WTC11 (cell line): Measurements from ENCODE around the gene NOTUM.

Source experiments
- NFE2L1 ChIP-seq: sonication (generic); formaldehyde crosslinking; IDR thresholded peaks from 2 replicates; pipeline ENCODE4 v1.8.1; 2023; ENCODE audit warnings: missing genetic modification reagents
- TF ChIP-seq, protein P1 (sequence below): fragments of 200-600 bp; IDR thresholded peaks from 2 replicates; pipeline ENCODE4 v1.8.0; 2022; ENCODE audit warnings: antibody characterized with exemption
- TF ChIP-seq, protein P2 (sequence below): sonication (generic); formaldehyde crosslinking; IDR thresholded peaks from 2 replicates; pipeline ENCODE4 v1.8.0; 2022; ENCODE audit warnings: mild to moderate bottlenecking, missing genetic modification reagents
- TF ChIP-seq, protein P3 (sequence below): sonication (generic); formaldehyde crosslinking; IDR thresholded peaks from 2 replicates; pipeline ENCODE4 v1.8.1; 2023; ENCODE audit warnings: mild to moderate bottlenecking, missing genetic modification reagents, moderate library complexity

DNA sequence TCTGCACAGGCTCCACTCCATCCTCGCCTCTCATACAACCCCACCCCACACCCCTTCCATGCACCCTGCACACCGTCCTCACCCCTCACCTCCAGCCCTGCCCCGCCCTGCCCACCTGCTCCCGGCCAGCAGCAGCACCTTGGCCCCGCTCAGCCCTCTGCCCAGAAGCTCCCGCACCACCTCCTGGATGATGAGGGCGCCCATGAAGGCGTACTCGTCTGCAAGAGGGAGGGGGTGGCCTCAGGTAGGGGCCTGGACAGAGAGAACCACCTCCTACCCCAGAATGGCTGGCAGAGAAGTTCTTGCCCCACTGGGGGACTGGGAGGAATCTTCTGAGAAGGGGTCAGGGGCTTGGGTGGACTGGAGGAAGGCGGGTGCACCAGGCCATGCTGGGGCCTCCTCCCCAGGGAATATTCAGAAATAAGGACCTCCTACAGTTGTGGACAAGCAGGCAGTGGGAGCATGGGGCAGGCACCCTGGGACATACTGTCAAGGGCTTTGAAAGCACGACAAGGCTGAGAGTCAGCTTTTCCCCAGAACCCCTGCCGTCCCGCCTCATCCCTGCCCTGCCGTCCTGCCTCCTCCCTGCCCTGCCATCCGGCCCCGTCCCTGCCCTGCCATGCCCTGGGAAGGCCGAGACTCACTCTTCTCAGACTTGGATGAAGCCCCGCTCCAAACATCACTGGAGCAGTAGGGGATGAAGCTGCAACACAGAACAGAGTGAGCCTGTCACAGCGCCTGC, 3.1 kb downstream of the NOTUM start:
- TF ChIP-seq, protein P1, sequence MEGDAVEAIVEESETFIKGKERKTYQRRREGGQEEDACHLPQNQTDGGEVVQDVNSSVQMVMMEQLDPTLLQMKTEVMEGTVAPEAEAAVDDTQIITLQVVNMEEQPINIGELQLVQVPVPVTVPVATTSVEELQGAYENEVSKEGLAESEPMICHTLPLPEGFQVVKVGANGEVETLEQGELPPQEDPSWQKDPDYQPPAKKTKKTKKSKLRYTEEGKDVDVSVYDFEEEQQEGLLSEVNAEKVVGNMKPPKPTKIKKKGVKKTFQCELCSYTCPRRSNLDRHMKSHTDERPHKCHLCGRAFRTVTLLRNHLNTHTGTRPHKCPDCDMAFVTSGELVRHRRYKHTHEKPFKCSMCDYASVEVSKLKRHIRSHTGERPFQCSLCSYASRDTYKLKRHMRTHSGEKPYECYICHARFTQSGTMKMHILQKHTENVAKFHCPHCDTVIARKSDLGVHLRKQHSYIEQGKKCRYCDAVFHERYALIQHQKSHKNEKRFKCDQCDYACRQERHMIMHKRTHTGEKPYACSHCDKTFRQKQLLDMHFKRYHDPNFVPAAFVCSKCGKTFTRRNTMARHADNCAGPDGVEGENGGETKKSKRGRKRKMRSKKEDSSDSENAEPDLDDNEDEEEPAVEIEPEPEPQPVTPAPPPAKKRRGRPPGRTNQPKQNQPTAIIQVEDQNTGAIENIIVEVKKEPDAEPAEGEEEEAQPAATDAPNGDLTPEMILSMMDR, result no peak
- TF ChIP-seq, protein P2, sequence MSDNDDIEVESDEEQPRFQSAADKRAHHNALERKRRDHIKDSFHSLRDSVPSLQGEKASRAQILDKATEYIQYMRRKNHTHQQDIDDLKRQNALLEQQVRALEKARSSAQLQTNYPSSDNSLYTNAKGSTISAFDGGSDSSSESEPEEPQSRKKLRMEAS (CRISPR knock-in tag), result no peak
- TF ChIP-seq, protein P3, sequence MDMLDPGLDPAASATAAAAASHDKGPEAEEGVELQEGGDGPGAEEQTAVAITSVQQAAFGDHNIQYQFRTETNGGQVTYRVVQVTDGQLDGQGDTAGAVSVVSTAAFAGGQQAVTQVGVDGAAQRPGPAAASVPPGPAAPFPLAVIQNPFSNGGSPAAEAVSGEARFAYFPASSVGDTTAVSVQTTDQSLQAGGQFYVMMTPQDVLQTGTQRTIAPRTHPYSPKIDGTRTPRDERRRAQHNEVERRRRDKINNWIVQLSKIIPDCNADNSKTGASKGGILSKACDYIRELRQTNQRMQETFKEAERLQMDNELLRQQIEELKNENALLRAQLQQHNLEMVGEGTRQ, result no peak
- TF ChIP-seq NFE2L1 (CRISPR knock-in tag), result no peak
